Stimulated activated CD8-positive, alpha-beta memory T cell treated with anti-CD3 and anti-CD28 coated beads, Interleukin-4, amount 100 ng/mL, for 4 hours (primary cell): ENCODE results near the gene SLC39A11.
"Not testable (repeated sequence)": the region's sequence is repeated elsewhere in the genome, so short reads cannot be mapped to it uniquely, and the experiment has no call there.

ENCODE experiments used
- DNase-seq, 2 donors: peaks; one replicate each; pipeline ENCODE4 v3.0.0-alpha.2; 2020; ENCODE audit warnings: low read depth in 2 of 2, low spot score in 1 of 2

SLC39A11 gene, protein sequence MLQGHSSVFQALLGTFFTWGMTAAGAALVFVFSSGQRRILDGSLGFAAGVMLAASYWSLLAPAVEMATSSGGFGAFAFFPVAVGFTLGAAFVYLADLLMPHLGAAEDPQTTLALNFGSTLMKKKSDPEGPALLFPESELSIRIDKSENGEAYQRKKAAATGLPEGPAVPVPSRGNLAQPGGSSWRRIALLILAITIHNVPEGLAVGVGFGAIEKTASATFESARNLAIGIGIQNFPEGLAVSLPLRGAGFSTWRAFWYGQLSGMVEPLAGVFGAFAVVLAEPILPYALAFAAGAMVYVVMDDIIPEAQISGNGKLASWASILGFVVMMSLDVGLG

DNA sequence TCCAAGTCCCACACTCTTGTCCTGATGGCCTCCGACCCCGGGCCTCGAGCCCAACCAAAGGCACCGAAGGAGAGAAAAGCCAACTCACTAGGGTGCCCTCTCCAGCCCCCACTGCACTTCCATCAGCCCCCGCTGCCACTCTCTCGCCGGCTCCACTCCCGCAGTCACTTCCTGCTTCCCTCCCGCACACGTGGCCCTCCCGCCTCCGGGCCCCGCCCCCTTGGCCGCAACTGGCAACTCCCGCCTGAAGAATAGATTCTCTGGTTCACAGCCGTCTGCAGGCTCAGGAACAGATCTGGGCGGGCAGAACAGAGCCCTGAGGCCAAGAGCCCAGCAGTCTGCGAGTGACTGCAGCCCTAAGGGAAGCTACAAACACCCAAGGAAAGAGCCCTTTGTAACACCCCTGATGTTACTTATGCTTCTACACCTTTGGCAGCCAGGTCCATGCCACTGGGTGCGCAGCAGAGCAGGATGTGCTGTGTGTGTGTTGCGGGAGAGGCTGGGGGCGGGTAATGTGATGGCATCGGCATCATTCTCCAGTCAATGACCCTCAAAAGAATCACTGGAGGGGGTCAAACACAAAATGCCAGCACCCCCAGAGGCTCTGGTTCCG, at the start of gene SLC39A11:
TSS of gene SLC39A11 (minus strand) at position 166 of the 613 bp plus-strand sequence. CDS start 3,924 bp downstream, outside the sequence.
- peak; percentile 71 to 79 for DNase-seq

DNA sequence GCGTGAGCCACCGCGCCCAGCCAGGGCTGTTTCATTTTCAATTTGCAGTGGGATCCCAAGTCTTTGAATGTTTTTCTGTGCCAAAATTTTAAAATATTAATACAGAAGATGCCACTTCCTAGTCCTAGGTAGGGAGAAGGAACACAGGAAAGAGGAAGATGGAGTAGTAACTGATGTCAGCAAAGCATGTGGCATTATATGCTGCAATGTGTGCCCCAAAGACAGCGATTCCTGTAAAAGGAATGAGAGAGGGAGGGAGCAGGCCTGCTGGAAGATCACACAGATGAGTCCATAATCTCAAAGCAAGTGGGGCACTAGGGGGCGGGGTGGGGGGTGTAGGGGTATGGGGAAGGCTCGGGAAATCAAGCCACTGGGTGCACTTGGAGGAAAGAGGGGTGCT, 48.9 kb upstream of the SLC39A11 start:
- DNase-seq = no peak

DNA sequence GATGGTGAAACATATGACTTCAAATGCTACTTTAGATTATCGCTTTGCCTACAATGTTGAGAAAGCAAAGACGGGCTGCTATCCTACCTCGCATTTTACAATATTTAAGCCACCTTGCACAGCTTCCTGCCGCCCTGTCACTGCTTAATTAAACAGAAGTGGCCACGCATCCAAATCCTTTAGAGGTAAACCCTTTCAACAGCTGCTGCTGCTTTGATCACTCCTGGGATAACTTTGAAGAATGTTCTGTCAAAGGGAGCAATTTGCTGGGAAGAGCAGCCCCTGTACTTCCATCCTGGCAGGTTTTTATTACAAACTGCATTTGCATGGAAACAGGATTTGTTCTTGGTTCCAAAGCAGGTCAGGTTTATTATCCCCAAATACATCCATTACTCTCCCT, 48.1 kb upstream of the SLC39A11 start:
- DNase-seq = no peak

DNA sequence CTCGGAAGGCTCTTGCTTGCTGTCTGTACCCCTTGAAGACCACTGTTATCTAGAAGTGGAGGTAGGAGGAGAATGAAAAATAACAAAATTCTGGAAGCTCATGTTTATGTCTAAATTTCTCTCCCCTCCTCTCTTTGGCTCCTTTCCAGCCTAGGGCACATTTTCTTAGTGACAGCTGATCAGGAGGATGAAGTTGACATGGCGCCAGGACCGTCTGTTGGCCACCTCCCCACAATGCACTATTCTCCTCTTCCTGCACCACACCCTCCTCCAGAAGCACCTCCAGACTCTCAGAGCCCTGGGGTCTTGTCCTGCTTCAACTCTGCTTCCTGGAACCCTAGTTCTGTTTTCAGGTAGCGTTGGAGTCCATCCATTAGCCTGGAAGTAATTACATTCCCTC, 46.8 kb upstream of the SLC39A11 start:
- no peak for DNase-seq

DNA sequence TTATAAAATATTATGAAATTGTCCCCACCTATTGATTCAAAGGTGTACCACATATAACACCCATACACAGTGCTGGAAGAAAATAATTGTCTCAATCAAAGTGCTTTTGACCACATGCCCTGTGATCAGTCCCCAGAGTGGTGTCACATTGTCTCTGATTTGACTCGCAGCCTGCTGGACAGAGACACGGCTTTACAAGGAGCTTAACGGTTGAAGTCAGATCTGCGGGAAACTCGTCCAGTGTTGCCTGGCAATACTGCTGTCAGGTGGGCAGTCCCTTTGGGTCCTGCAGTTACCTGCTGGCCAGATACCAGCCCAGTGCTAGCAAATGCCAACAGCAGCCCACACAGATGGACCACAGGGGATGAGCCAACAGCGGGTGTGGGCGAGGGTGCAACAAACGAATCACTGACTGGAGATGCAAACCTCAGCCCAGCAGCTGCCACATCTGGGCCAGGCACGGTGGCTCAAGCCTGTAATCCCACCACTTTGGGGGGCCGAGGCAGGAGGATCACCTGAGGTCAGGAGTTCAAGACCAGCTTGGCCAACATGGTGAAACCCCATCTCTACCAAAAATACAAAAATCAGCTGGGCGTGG, 46.2 kb upstream of the SLC39A11 start:
- no peak for DNase-seq

DNA sequence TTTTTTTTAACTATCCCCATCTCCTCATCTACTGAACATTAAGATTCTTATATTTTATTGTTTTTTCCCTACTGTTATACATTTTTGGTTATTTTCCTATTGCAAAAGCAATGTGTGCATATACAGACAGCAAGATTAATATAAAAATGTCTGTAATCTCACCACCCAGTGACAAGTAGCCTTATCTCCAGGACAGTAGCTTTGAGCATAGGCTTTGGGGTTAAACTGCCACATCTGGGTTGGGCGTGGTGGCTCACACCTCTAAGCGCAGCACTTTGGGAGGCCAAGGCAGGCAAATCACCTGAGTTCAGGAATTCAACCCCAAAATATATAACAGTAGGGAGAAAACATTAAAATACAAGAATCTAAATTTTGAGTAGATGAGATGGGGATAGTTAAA, 44.9 kb upstream of the SLC39A11 start:
- no peak for DNase-seq

DNA sequence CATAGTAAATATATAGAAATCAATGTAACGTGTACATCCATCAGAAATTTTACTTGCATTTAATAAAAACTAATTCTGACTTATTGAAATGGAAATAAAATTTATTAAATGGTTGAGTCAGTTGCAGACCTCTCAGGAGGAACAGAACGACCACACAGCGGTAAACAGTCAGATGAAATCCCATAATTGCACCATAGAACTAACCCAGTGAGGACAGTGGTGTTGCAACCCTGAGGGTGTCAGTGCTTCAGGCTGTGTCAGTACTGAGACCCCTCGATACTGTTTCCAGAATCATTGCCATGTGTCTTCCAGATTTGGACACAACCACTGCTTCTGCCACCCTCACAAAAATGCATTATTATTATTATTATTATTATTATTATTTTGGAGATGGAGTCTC, 43.3 kb upstream of the SLC39A11 start:
- DNase-seq = no peak

DNA sequence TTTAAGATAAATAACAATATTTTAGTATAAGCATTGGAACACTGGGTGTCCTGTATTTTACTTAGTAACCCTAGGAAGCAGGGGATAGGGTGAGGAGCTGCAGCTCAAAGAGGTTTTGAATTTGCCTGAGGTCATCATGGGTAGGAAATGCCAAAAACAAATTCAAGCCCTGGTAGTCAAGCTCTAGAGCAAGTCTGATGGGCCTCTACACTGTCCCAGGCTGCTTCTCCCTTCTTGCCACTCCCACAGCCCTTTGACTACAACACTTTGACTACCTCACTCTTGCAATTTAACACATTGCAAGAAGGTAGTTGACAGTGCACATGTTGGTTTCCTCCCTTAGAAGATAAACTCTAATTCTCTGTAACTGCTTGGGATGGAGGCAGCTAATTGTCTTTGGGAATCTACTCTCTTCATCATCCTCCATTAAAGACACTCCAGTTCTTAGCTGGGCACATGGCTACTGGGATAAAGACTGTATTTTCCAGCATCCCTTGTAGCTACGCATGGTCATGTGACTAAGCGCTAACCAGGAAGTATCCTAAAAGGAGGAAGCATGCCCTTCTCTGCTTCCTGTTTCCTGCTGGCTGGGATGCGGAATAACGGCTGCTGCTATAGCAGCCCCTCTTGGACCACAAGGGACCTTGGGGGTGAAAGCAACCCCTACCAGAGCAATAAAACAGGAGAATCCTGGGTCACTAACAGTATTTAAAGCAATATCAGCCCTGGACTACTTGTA, 41.6 kb upstream of the SLC39A11 start:
- no peak for DNase-seq

DNA sequence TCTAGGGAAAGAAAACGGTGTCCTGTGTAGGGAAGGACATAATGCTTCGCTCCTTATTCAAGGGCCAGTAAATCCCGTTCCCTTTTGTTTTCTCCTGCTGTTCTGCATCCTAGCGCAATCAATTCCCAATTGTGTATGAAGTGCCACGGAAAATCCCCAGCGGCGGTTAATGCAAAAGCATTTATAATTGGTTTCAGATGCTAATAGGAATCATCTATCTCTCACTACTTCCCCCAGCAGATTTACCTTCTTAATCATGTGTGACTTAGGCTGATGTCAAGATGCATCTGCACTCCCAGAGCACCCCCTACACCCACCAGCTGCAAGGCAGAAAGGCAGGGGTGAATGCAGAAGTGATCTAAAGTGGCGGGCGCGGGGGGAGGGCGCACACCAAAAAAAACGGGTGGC, 39.6 kb upstream of the SLC39A11 start:
- DNase-seq = no peak

DNA sequence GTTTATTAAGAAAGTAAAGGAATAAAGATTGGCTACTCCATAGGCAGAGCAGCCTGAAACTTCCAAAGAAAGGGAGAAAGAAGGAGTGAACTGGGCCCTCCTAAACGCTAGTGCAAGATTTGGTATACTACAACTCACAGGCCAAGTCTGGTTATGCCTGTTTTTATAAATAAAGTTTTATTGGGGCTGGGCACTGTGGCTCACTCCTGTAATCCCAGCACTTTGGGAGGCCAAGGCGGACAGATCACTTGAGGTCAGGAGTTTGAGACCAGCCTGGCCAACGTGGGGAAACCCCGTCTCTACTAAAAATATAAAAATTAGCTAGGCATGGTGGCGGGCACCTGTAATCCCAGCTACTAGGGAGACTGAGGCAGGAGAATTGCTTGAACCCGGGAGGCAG, 39.0 kb upstream of the SLC39A11 start:
- not testable (repeated sequence) for DNase-seq

DNA sequence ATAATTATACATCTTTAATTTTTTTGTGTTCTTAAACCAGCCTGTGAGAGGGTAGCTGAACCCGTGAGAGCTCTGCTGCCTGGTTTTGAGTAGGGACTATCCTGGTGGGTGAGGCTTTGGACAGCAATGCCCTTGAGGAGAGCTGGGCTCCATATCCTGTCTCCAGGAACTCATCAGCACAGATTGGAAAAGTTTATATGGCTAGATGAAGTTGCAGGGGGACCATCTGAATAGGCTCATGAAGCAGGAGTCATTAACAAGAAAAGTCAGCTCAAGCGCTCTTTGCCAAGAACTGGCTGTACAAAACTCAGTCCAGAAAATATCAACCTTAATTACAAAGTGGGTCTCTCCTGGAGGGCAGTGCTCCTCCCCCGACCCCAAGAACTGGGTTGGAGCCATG, 38.5 kb upstream of the SLC39A11 start:
- no peak for DNase-seq

DNA sequence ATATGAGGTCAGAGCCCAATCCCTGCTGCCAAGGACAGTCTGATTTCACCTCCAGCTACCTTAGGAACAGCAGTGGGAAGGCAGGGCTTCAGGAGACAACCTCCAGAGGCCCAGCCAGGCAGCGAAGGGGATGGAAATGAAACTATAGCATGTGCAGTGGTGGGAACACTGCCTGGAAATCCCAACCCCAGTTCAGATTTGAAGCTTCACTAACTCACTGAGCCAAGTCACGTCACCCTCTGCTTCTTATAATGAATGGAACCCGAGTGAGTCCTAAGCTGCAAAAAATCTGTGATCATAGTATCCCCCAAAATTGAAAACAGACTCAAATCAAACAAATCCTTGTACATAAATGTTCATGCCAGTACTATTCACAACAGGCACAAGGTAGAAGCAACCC, 36.0 kb upstream of the SLC39A11 start:
- no peak for DNase-seq

DNA sequence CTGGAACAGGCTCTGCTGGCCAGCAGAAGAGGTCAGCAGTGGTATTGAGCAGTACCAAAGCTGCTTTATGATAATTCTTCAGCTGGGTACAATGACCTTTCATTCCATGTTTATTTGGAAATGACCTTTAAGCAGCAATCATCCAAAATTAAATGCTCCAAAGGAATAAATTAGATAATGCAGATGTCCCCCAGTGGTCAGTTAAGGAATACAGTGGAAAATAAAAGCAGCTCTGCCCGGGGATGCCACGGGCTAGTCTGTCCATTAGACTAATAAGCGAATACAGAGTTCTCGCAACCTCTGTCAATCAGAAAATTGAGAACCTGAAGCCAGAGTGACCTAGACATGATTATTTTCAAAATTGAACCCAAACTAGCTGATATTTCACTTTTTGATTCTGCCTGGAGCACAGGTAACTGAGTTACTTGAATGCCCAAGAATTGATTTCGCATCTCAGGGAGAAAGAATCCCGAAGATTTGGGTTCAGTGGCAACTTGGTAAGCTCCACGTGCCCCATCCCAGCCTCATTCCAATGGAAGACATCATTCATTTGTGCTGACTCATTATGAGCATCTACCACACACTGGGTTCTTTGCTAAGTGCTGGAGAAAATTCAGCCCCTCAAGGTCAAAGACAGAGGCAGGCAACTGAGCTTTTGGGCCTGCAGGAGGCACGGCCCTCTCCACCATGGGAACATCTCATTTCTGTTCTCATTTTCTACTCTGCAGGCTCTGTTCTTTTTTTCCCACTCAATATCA, 34.4 kb upstream of the SLC39A11 start:
- DNase-seq = no peak

DNA sequence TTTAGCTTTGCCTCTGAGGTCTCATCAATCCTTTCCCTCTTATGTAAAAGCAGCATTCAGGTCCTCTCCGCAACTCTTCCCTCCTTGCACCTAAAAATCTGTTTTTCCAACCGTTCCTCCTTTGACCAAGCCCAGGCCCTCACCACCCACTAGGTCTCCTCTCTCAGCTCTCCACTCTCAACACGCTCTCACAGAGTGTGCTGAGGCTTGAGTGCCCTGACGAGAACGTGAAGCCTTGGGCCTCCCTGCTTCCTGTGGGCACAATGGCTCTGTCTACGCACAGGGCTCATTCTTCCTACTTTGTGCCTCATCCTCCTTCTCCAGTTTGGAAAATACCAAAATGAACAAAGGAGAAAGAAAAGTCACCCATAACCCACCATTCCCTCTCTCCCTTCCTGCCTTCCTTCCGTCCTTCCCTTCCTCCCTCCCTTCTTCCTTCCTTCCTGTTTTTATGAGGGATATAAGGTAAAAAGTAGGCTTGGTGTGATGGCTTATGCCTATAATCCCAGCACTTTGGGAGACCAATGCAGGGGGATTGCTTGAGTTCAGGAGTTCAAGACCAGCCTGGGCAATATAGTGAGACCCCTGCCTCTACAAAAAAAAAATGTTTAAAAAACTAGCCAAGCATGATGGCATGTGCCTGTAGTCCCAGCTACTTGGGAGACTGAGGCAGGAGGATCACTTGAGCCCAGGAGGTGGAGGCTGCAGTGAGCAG, 31.3 kb upstream of the SLC39A11 start:
- DNase-seq = no peak

DNA sequence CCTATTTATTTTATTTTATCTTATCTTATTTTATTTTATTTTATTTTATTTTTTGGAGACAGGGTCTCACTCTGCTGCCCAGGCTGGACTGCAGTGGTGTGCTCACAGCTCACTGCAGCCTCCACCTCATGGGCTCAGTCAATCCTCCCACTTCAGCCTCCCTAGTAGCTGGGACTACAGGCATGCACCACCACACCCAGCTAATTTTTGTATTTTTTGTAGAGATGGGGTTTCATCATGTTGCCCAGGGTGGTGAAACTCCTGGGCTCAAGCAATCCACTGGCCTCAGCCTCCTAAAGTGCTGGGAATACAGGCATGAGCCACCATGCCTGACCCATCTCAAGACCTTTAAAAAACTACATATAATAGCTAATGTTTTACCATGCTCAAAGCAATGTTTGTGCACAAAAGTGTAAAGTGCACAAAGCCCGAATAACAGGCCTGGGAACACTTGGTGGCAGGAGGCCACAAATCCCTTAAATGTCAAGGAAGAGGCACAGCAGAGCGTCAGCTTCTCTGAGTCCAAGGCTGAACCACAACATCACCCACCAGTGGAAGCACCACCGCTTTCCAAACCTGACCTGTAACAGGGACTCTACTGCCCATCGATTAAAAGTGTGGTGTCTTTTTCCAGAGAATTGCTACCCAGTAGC, 30.6 kb upstream of the SLC39A11 start:
- no peak for DNase-seq

DNA sequence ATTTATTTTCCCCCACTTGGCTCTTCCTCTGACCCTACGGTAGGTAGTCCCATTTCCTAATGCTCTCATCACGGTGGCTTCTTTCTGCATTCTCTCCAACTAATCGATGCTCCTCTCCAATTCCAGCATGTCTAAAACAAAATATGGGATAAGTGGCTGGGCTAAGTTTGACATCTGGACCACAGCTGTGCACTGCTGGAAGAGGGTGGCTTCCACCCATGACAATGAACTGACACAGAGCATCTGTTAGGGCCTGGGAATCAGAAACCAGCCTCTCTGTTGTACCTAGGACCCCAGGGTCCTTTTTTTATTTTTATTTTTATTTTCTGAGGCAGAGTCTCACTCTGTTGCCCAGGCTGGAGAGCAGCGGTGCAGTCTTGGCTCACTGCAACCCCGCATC, 29.0 kb upstream of the SLC39A11 start:
- DNase-seq = no peak

DNA sequence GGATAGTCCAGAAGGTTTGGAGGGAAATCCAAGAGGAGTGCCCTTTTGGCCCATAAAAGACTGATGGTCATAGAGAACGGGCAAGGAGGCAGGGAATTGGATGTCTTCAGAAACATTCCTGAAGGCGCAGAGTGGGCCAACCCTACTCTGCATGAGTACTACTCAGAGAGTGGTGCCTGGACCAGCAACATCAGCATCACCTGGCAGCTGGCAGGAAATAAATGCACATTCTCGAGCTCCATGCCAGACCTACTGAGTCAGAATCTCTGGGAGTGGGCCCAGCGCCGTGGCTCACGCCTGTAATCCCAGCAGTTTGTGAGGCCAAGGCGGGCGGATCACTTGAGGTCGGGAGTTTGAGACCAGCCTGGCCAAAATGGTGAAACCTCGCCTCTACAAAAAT, 27.1 kb upstream of the SLC39A11 start:
- DNase-seq = no peak

DNA sequence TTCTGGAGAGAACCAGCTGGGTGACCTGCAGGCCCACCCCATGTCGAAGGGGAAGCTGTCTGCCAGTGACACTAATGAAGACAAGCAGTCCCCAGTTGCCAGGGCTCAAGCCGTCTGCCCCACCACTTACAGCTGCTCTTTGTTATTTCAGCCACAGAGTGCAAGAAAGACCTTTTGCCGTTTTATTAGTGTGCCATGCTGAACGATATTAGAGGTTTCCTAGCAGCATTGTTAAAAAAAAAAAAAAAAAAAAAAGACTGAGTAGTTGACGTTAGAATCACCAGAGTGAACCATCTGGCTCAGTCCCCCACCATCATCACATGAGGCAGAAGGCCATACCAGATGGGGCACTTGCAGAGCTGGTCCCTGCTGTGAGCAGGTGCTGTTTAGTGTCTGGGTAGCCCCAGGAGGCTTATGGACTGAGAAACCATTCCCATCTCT, 26.5 kb upstream of the SLC39A11 start:
- no peak for DNase-seq

DNA sequence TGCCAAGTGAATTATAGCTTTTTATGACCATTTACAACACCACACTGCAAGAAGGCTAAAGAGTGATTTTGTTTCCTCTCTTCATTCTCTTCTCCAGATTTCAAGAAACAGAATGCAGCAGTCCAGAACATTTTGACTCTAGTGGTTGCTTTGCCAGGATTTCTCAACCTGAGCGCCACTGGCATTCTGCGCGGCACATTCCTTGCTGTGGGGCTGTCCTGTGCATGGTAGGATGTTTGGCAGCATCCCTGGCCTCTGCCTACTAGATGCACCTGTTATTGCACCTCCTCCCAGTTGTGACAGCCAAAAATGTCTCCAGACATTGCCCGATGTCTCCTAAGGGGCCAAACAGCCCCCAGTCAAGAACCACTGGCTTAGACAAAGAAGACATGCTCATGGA, 25.7 kb upstream of the SLC39A11 start:
- no peak for DNase-seq

DNA sequence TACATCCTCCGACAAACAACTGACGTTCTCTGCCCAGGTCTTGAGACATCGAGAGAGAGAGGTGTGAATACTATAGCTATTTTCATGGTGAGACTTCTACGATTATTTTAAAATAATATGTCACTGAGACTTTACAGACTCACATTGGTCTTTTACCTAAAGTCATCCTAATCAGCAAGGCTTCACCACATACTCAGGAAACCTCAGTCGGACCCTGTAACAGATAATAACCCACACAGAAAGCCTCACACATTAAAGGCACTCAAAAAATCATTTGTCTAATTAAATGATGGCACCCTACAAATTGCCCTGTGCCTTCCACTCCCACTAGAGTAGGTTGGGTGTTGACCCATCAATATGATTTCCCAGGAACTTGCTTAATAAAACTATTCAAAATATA, 19.8 kb upstream of the SLC39A11 start:
- no peak for DNase-seq
